ENCODE measurements around the gene FPR3. TPM values are rescaled to one million over a fixed set of nuclear protein-coding genes. Genes with fewer than 3 reads are reported as not detected.

Gene FPR3
- polyA plus RNA-seq, 1 donor, result 4.9 TPM

Other genes with a start within 250 kb of the FPR3 start
- 10.4 TPM for gene ZNF175, start 223.9 kb upstream of the FPR3 start, polyA plus RNA-seq
- gene SIGLEC5, start 164.8 kb upstream of the FPR3 start, polyA plus RNA-seq, result 0.18 TPM
- gene SIGLEC14, start 148.3 kb upstream of the FPR3 start, polyA plus RNA-seq, result 1.4 TPM
- gene SPACA6, start 101.8 kb upstream of the FPR3 start, polyA plus RNA-seq, result 10.9 TPM
- 2.3 TPM for gene HAS1, start 71.2 kb upstream of the FPR3 start, polyA plus RNA-seq
- gene FPR1, start 43.3 kb upstream of the FPR3 start, polyA plus RNA-seq, result 0.66 TPM
- 0.16 TPM for gene FPR2, start 34.0 kb upstream of the FPR3 start, polyA plus RNA-seq
- 24.8 TPM for gene ZNF577, start 92.8 kb downstream of the FPR3 start, polyA plus RNA-seq
- 14.9 TPM for gene ZNF649, start 109.9 kb downstream of the FPR3 start, polyA plus RNA-seq
- gene ZNF613, start 132.3 kb downstream of the FPR3 start, polyA plus RNA-seq, result 5.6 TPM
- gene ZNF350, start 191.7 kb downstream of the FPR3 start, polyA plus RNA-seq, result 12.2 TPM
- 9.2 TPM for gene ZNF615, start 213.1 kb downstream of the FPR3 start, polyA plus RNA-seq
- 8.1 TPM for gene ZNF614, start 233.2 kb downstream of the FPR3 start, polyA plus RNA-seq

All from large intestine (tissue), 1 donor.